Epidermal melanocyte (primary cell): ENCODE measurements around the gene COL1A1.

ENCODE experiments used
- DNase-seq: peaks from one replicate; pipeline ENCODE4 v3.0.0; 2011; ENCODE audit warnings: low spot score; ENCODE audit not compliant: insufficient read length

COL1A1 gene

GRCh38 chr17:50213026-50214022 is 11.9 kb upstream of the COL1A1 start:
- no peak for DNase-seq

GRCh38 chr17:50212121-50212843 is 10.9 kb upstream of the COL1A1 start:
- DNase-seq = no peak

GRCh38 chr17:50211249-50212120 is 10.1 kb upstream of the COL1A1 start:
- no peak for DNase-seq

GRCh38 chr17:50210240-50211225 is 9.1 kb upstream of the COL1A1 start:
- DNase-seq = peak; percentile 38

- DNase-seq = peak; percentile 65
Measured at GRCh38 chr17:50209472-50210239, 8.2 kb upstream of the COL1A1 start.

- DNase-seq = no peak
Measured at GRCh38 chr17:50209133-50209471, 7.7 kb upstream of the COL1A1 start.

GRCh38 chr17:50208611-50209061 is 7.2 kb upstream of the COL1A1 start:
- no peak for DNase-seq

- no peak for DNase-seq
Measured at GRCh38 chr17:50207792-50208567, 6.5 kb upstream of the COL1A1 start.

- no peak for DNase-seq
Measured at GRCh38 chr17:50207315-50207714, 5.9 kb upstream of the COL1A1 start.

GRCh38 chr17:50206604-50207293 is 5.3 kb upstream of the COL1A1 start:
- DNase-seq = no peak

- no peak for DNase-seq
Measured at GRCh38 chr17:50205963-50206505, 4.6 kb upstream of the COL1A1 start.

- DNase-seq = no peak
Measured at GRCh38 chr17:50205111-50205962, 3.9 kb upstream of the COL1A1 start.

GRCh38 chr17:50204431-50204830 is 3.0 kb upstream of the COL1A1 start:
- no peak for DNase-seq

- no peak for DNase-seq
Measured at GRCh38 chr17:50203604-50204345, 2.3 kb upstream of the COL1A1 start.

- no peak for DNase-seq
Measured at GRCh38 chr17:50203086-50203485, 1.7 kb upstream of the COL1A1 start.
